Keratinocyte (primary cell): ENCODE measurements around the gene CCDC9. TPM values are rescaled to one million over a fixed set of nuclear protein-coding genes. Genes with fewer than 3 reads are reported as not detected.
A peak's percentile ranks its signal among the peaks of the same experiment; 100 is the strongest.
"Not testable (repeated sequence)": the region's sequence is repeated elsewhere in the genome, so short reads cannot be mapped to it uniquely, and the experiment has no call there.

Experiments
- DNase-seq: peaks from one replicate; pipeline ENCODE4 v3.0.0-alpha.2; 2011; ENCODE audit warnings: low read depth, missing footprints, low spot score
- FAIRE-seq: peaks from 2 replicates; lab custom pipeline; 2011; peaks lifted over from hg19 to GRCh38; lab: Jason Lieb, UNC
- H2AFZ ChIP-seq: 2 replicates; pipeline ENCODE4 v1.6.0; 2012; ENCODE audit warnings: low read length, control low read depth, inconsistent platforms; ENCODE audit not compliant: control insufficient read depth
- H3K27ac ChIP-seq: 2 replicates; pipeline ENCODE4 v1.5.1; 2011; ENCODE audit warnings: low read length; ENCODE audit not compliant: control insufficient read depth, insufficient read depth
- H3K27me3 ChIP-seq: 3 replicates; pipeline ENCODE4 v1.6.0; 2011; ENCODE audit warnings: low read length; ENCODE audit not compliant: control insufficient read depth, insufficient read depth; ENCODE audit errors: extremely low read depth
- H3K36me3 ChIP-seq, 2 experiments: 2 replicates in 1 of 2; 3 replicates in 1 of 2; pipeline ENCODE4 v1.5.1; 2011; ENCODE audit warnings: low read length in 2 of 2, mild to moderate bottlenecking in 1 of 2; ENCODE audit not compliant: control insufficient read depth in 2 of 2, insufficient read depth in 2 of 2; ENCODE audit errors: extremely low read depth in 1 of 2
- H3K4me1 ChIP-seq: 3 replicates; pipeline ENCODE4 v1.5.1; 2011; ENCODE audit warnings: low read length; ENCODE audit not compliant: control insufficient read depth, insufficient read depth; ENCODE audit errors: extremely low read depth
- H3K4me2 ChIP-seq: 3 replicates; pipeline ENCODE4 v1.6.0; 2011; ENCODE audit warnings: low read depth, low read length; ENCODE audit not compliant: control insufficient read depth, insufficient read depth; ENCODE audit errors: extremely low read depth
- H3K4me3 ChIP-seq, 3 experiments: fragments of 200-600 bp in 1 of 3; sonication (generic) in 1 of 3; 2 replicates in 2 of 3; 3 replicates in 1 of 3; pipeline ENCODE4 v1.5.1; 2011 to 2016; ENCODE audit warnings: low read length in 3 of 3, mild to moderate bottlenecking in 3 of 3, control low read depth in 2 of 3, inconsistent platforms in 1 of 3, low read depth in 1 of 3, mixed read lengths in 1 of 3, mixed run types in 1 of 3, moderate library complexity in 1 of 3; ENCODE audit not compliant: control insufficient read depth in 2 of 3, insufficient read depth in 2 of 3; ENCODE audit errors: extremely low read depth in 1 of 3
- H3K79me2 ChIP-seq: 2 replicates; pipeline ENCODE4 v1.6.0; 2012; ENCODE audit warnings: low read length; ENCODE audit not compliant: control insufficient read depth, insufficient read depth
- H3K9ac ChIP-seq: 3 replicates; pipeline ENCODE4 v1.6.0; 2011; ENCODE audit warnings: low read length; ENCODE audit not compliant: control insufficient read depth, insufficient read depth; ENCODE audit errors: extremely low read depth
- H3K9me1 ChIP-seq: 3 replicates; pipeline ENCODE4 v1.6.0; 2011; ENCODE audit warnings: low read length; ENCODE audit not compliant: control insufficient read depth, insufficient read depth; ENCODE audit errors: extremely low read depth
- H3K9me3 ChIP-seq: 2 replicates; pipeline ENCODE4 v1.5.1; 2012; ENCODE audit warnings: low read depth, low read length; ENCODE audit not compliant: control insufficient read depth
- H4K20me1 ChIP-seq: 3 replicates; pipeline ENCODE4 v1.6.0; 2011; ENCODE audit warnings: low read length; ENCODE audit not compliant: control insufficient read depth, insufficient read depth; ENCODE audit errors: extremely low read depth
- EZH2 ChIP-seq: IDR thresholded peaks from one replicate; pipeline ENCODE4 v1.6.1; 2012; ENCODE audit warnings: inconsistent platforms, mild to moderate bottlenecking, low read length, moderate library complexity
- dilution Hi-C: fragments of 300-500 bp; cut with MboI; formaldehyde crosslinking; loops from one replicate; pipeline ENCODE4 v1.7.0; 2020; ENCODE audit warnings: low sequenced_read_pairs; ENCODE audit not compliant: extremely low pct_ligation_motif_present
- polyA plus RNA-seq, 5 experiments: library from polyadenylated mRNA; depleted of rRNA in 3 of 5; stranded (reverse) in 3 of 5; stranded (forward) in 1 of 5; unstranded in 1 of 5; fragments of >200 nt; gene quantifications; 1 replicate in 1 of 5; 2 replicates in 3 of 5; 3 replicates in 1 of 5; pipeline versions ENCODE4 v1.2.1 to v1.2.3, GENCODE V29; 2011 to 2012; ENCODE audit warnings: missing spikeins in 2 of 5, low read depth in 1 of 5, low replicate concordance in 1 of 5
- TF ChIP-seq, protein P1 (sequence below), 3 experiments: IDR thresholded peaks in 1 of 3; conservative IDR thresholded peaks in 1 of 3; optimal IDR thresholded peaks in 1 of 3; 2 replicates in 2 of 3; 3 replicates in 1 of 3; pipeline versions ENCODE3 to v1.5.1; 2011; ENCODE audit warnings: low read length in 3 of 3, mild to moderate bottlenecking in 3 of 3, moderate library complexity in 2 of 3, control low read depth in 1 of 3, inconsistent platforms in 1 of 3; ENCODE audit not compliant: insufficient read depth in 2 of 3; ENCODE audit errors: extremely low read depth in 1 of 3

Gene CCDC9
- polyA plus RNA-seq, 1 donor (not counting 4 experiments of a cell fraction or from before 2014, with no cell fraction given): 2.8 TPM

- no peaks in the 10 kb centered on the region for H3K9me3 ChIP-seq
- dilution Hi-C loops: no loop called here
- FAIRE-seq: no peak
- H3K79me2 ChIP-seq: no peaks in the 10 kb centered on the region
- no peak for TF ChIP-seq EZH2
- TF ChIP-seq, protein P1, sequence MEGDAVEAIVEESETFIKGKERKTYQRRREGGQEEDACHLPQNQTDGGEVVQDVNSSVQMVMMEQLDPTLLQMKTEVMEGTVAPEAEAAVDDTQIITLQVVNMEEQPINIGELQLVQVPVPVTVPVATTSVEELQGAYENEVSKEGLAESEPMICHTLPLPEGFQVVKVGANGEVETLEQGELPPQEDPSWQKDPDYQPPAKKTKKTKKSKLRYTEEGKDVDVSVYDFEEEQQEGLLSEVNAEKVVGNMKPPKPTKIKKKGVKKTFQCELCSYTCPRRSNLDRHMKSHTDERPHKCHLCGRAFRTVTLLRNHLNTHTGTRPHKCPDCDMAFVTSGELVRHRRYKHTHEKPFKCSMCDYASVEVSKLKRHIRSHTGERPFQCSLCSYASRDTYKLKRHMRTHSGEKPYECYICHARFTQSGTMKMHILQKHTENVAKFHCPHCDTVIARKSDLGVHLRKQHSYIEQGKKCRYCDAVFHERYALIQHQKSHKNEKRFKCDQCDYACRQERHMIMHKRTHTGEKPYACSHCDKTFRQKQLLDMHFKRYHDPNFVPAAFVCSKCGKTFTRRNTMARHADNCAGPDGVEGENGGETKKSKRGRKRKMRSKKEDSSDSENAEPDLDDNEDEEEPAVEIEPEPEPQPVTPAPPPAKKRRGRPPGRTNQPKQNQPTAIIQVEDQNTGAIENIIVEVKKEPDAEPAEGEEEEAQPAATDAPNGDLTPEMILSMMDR (optimal IDR thresholded peaks at IDR 0.05 in 1 of 3, IDR thresholded peaks at IDR 0.05 in 1 of 3, conservative IDR thresholded peaks at IDR 0.05 in 1 of 3; ENCODE audit: extremely low read depth in 1 of 3, insufficient read depth in 2 of 3, low read length in 3 of 3): peak; percentile 26 to 86 (median 70)
- H2AFZ ChIP-seq: no peak overlapping the region
- no peak overlapping the region for H3K27ac ChIP-seq
- no peak overlapping the region for H3K4me3 ChIP-seq
- no peak overlapping the region for H3K4me2 ChIP-seq
- H4K20me1 ChIP-seq: no peaks in the 10 kb centered on the region
- no peak overlapping the region for H3K9ac ChIP-seq
- H3K27me3 ChIP-seq: no peaks in the 10 kb centered on the region
- DNase-seq: no peak
- H3K36me3 ChIP-seq: no peaks in the 10 kb centered on the region
- peaks cover 7% of the 10 kb centered on the region for H3K4me1 ChIP-seq
- no peaks in the 10 kb centered on the region for H3K9me1 ChIP-seq
Measured at GRCh38 chr19:47284324-47284899, 28.1 kb downstream of the CCDC9 start.

GRCh38 chr19:47296036-47296435, 39.7 kb downstream of the CCDC9 start:
- H3K79me2 ChIP-seq: no peaks in the 10 kb centered on the region
- TF ChIP-seq EZH2: no peak
- TF ChIP-seq, protein P1 (optimal IDR thresholded peaks at IDR 0.05 in 1 of 3, IDR thresholded peaks at IDR 0.05 in 1 of 3, conservative IDR thresholded peaks at IDR 0.05 in 1 of 3; ENCODE audit: extremely low read depth in 1 of 3, insufficient read depth in 2 of 3, low read length in 3 of 3): peak; percentile 64 to 87 (median 65)
- no peak overlapping the region for H3K9ac ChIP-seq
- H3K27me3 ChIP-seq: no peaks in the 10 kb centered on the region
- H3K4me3 ChIP-seq: no peak overlapping the region
- dilution Hi-C loops: no loop called here
- no peaks in the 10 kb centered on the region for H3K4me1 ChIP-seq
- no peak overlapping the region for H3K4me2 ChIP-seq
- peak; percentile 93 for FAIRE-seq
- no peaks in the 10 kb centered on the region for H4K20me1 ChIP-seq
- no peak overlapping the region for H2AFZ ChIP-seq
- no peaks in the 10 kb centered on the region for H3K9me3 ChIP-seq
- no peaks in the 10 kb centered on the region for H3K36me3 ChIP-seq
- DNase-seq: no peak
- no peaks in the 10 kb centered on the region for H3K9me1 ChIP-seq
- H3K27ac ChIP-seq: no peak overlapping the region

DNA sequence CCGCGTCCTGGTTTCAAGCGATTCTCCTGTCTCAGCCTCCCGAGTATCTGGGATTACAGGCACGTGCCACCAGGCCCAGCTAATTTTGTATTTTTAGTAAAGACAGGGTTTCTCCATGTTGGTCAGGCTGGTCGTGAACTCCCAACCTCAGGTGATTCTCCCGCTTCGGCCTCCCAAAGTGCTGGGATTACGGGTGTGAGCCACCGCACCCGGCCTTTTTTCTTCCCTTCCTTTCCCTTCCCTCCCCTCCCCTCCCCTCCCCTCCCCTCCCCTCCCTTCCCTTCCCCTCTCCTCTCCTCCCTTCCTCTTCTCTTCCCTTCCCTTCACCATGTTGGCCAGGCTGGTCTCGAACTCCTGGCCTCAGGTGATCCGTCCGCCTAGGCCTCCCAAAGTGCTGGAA, 44.5 kb downstream of the CCDC9 start:
- dilution Hi-C loops, H3K4me3 ChIP-seq, H3K4me1 ChIP-seq, H3K79me2 ChIP-seq, DNase-seq, H3K9me1 ChIP-seq, H3K36me3 ChIP-seq, H2AFZ ChIP-seq, H3K4me2 ChIP-seq, H3K27ac ChIP-seq, H4K20me1 ChIP-seq, H3K9me3 ChIP-seq, H3K27me3 ChIP-seq, H3K9ac ChIP-seq, FAIRE-seq: not testable (repeated sequence)
